ENCODE measurements around the gene BDNF. TPM values are rescaled to one million over a fixed set of nuclear protein-coding genes. Genes with fewer than 3 reads are reported as not detected.
A peak's percentile ranks its signal among the peaks of the same experiment; 100 is the strongest.
"Not testable (repeated sequence)": the region's sequence is repeated elsewhere in the genome, so short reads cannot be mapped to it uniquely, and the experiment has no call there.

BDNF gene
- total RNA-seq, 1 experiment from 2014 or later, result 0.42 TPM

DNA sequence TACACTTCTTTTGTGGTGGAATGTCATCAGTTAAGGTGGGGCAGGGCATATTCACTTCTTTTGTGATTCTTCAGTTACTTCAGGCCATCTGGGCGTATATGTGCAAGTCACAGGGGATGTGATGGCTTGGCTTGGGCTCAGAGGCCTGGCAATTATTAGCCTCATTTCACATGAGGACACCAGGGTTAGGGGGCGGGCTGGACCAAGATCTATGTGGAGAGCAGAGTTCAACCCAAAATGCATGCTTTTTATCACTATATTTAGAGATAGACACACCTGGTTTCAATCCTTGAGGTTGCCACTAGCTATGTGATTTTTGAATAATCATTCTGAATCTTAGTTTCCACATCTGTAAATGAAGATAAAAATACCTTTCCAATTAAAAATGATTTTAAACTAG is 65.5 kb downstream of the BDNF start:
- not testable (repeated sequence) for DNase-seq; H3K4me3 ChIP-seq; H3K36me3 ChIP-seq; H3K27ac ChIP-seq; H3K4me1 ChIP-seq; H3K27me3 ChIP-seq; H3K9me3 ChIP-seq (replicated peaks)

- not testable (repeated sequence) for H3K9me3 ChIP-seq (replicated peaks); DNase-seq; H3K27ac ChIP-seq; H3K36me3 ChIP-seq; H3K4me1 ChIP-seq; H3K27me3 ChIP-seq; H3K4me3 ChIP-seq
These were observed 66.0 kb downstream of the BDNF start for GRCh38 chr11:27634282-27634681.

- H3K27me3 ChIP-seq; H3K36me3 ChIP-seq; H3K27ac ChIP-seq; DNase-seq; H3K4me3 ChIP-seq; H3K4me1 ChIP-seq; H3K9me3 ChIP-seq (replicated peaks): not testable (repeated sequence)
These were observed 71.2 kb downstream of the BDNF start for GRCh38 chr11:27629023-27629422.

DNA sequence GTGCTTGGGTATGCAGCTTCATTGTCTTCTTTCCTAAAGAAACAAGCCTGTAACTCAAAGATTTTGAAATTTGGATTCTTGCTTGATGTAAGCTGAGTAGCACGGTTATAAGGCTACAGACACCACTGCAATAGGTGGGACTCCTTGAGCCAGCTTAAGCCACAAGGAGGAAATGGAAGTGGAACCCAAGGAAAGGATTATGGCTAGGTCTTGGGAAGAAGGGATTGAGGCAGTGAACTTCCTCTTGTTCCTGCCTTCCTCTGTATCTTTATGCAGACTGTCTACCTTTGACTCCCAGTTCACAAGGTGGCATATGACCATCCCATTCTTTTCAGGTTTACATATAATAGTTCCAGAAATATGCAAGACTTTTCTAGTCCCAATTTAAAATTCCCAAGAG is 72.3 kb downstream of the BDNF start:
- Histone ChIP-seq H3K9me3 (replicated peaks) (no peaks in the 10 kb centered on the region), H3K4me3 (no peak overlapping the region), H3K27me3 (peaks cover 5% of the 10 kb centered on the region; the same call in 1 of the 2 replicates), H3K4me1 (peaks cover 1% of the 10 kb centered on the region), H3K27ac (no peak overlapping the region), H3K36me3 (no peaks in the 10 kb centered on the region)
- no peak for DNase-seq

GRCh38 chr11:27626938-27627586 is 73.2 kb downstream of the BDNF start:
- H3K36me3 ChIP-seq, result no peaks in the 10 kb centered on the region
- DNase-seq, result no peak
- H3K27ac ChIP-seq, result no peak overlapping the region
- H3K9me3 ChIP-seq (replicated peaks), result no peaks in the 10 kb centered on the region
- peaks cover 10% of the 10 kb centered on the region for H3K4me1 ChIP-seq
- H3K4me3 ChIP-seq, result no peak overlapping the region
- H3K27me3 ChIP-seq, result peaks cover 5% of the 10 kb centered on the region; the same call in 1 of the 2 replicates

DNA sequence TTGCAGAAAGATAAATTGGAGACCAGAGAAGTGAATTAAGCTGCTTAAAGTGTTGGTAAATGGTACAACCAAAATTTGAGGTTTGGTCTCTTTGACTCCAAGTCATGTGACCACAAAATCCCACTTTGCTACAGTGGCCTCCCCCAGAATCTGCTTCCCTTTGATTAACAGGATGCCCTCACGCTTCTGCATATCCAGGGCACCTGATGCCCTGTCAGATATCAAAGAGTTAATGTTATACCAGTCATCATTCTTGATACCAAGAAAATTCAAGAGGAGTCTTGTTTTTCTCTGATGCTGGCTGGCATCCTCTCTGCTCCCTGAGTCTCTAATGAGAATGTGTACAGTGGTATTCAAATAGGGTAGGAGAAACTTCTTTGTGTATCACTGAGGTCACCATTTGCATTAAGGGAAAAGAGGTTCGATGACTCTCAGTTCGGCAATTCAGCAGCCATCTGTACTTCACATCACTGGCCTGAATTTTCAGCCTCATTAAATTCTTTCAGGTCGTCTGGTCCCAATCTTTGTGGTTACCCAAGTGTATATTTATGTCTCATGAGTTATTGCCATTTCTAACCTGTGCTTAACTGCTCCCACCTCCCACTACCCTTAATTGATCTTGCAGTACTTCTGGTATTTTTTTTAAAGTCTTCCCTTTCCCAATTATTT is 73.9 kb downstream of the BDNF start:
- Histone ChIP-seq H3K9me3 (replicated peaks) (no peaks in the 10 kb centered on the region), H3K36me3 (no peaks in the 10 kb centered on the region), H3K27me3 (peaks cover 5% of the 10 kb centered on the region; the same call in 1 of the 2 replicates), H3K27ac (no peak overlapping the region), H3K4me1 (peaks cover 15% of the 10 kb centered on the region), H3K4me3 (no peak overlapping the region)
- DNase-seq, result no peak

DNA sequence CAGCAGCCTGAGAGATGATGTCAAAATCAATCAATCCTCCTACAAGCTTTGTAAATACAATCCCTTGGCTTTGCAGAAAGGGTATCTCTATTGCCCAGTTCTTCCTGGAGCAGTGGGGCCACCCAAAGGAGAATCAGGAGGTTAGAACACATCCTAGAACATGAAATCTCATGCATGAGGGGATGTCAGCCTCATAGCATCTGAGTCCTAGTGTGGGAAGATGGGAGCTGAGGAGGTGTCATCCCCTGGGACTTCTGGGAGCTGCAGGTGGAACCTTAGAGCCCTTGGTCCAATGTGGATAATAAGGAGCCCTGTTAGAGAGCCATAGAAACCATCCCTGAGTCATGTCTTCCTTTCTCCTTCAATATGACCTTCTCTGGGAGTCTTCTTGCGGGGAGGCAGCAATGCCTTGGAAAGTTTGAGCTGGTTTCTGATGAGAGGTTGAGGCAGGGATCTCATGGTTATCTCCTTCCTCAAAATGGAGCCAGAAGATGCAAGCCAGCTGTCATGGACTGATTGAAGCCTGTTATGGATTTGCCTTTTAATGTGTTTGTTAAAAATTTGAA is 74.8 kb downstream of the BDNF start:
- no peak overlapping the region for H3K27ac ChIP-seq
- H3K4me1 ChIP-seq, result peaks cover 25% of the 10 kb centered on the region
- no peaks in the 10 kb centered on the region for H3K36me3 ChIP-seq
- no peak for DNase-seq
- H3K27me3 ChIP-seq, result peaks cover 5% of the 10 kb centered on the region; the same call in 1 of the 2 replicates
- no peaks in the 10 kb centered on the region for H3K9me3 ChIP-seq (replicated peaks)
- no peak overlapping the region for H3K4me3 ChIP-seq

- Histone ChIP-seq H3K27ac (no peak overlapping the region), H3K9me3 (replicated peaks) (no peaks in the 10 kb centered on the region), H3K4me1 (peaks cover 39% of the 10 kb centered on the region), H3K27me3 (peaks cover 5% of the 10 kb centered on the region; the same call in 1 of the 2 replicates), H3K36me3 (no peaks in the 10 kb centered on the region), H3K4me3 (no peak overlapping the region)
- DNase-seq, result no peak
These were observed 76.2 kb downstream of the BDNF start for GRCh38 chr11:27623945-27624523.

GRCh38 chr11:27622541-27623300 is 77.5 kb downstream of the BDNF start:
- DNase-seq, result peak in 1 of 2 experiments; percentile 36
- Histone ChIP-seq H3K4me1 (peaks cover 50% of the 10 kb centered on the region), H3K27me3 (peaks cover 2% of the 10 kb centered on the region; the same call in 1 of the 2 replicates), H3K9me3 (replicated peaks) (no peaks in the 10 kb centered on the region), H3K4me3 (no peak overlapping the region), H3K27ac (no peak overlapping the region), H3K36me3 (no peaks in the 10 kb centered on the region)

DNA sequence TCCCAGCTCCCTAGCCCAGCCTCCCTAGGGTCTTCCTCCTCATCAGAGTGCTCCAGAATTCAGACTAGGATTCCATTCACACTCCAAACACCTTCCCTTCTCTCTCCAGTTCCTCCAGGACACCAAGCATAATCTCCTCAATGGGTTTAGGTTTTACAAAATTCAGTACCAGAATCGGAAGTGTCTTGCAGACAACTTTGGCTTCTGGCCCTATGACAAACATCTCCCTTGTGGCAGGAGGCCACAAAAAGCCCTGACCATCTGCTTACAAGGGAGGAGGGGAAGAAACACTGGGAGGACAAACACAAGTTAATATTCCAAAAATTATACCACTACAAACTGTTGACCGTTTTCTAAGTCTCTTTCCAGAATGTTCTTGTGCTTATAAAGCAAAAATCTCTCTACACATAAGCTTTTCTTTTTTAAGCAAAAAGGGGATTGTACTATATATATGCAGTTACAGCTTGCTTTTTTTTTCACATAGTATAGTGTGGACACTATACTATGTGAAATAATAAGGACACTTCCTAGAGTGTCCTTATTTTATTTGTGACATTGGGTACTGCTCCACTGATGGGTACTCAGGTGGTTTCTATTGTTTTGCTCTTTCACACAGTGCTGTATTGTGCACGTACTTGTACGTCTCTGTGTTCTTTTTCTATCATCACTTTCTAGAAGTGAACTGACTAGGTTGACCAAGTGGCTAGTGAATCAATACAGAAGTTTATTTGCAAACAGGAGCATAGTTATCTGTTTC is 78.7 kb downstream of the BDNF start:
- H3K4me1 ChIP-seq, result peaks cover 50% of the 10 kb centered on the region
- H3K27me3 ChIP-seq, result no peaks in the 10 kb centered on the region
- H3K27ac ChIP-seq, result no peak overlapping the region
- H3K4me3 ChIP-seq, result no peak overlapping the region
- DNase-seq, result no peak
- H3K36me3 ChIP-seq, result no peaks in the 10 kb centered on the region
- H3K9me3 ChIP-seq (replicated peaks), result no peaks in the 10 kb centered on the region

GRCh38 chr11:27619763-27620335 is 80.4 kb downstream of the BDNF start:
- Histone ChIP-seq H3K9me3 (replicated peaks) (no peaks in the 10 kb centered on the region), H3K27me3 (no peaks in the 10 kb centered on the region), H3K4me1 (peaks cover 50% of the 10 kb centered on the region), H3K27ac (peak overlapping the region; percentile 63), H3K4me3 (no peak overlapping the region), H3K36me3 (no peaks in the 10 kb centered on the region)
- peak; percentile 74 to 86 for DNase-seq

GRCh38 chr11:27619039-27619574 is 81.1 kb downstream of the BDNF start:
- Histone ChIP-seq H3K4me1 (peaks cover 53% of the 10 kb centered on the region), H3K36me3 (no peaks in the 10 kb centered on the region), H3K9me3 (replicated peaks) (no peaks in the 10 kb centered on the region), H3K27ac (peak overlapping the region; percentile 63; the same call in 1 of the 2 replicates), H3K27me3 (no peaks in the 10 kb centered on the region), H3K4me3 (no peak overlapping the region)
- peak in 1 of 2 experiments; percentile 17 for DNase-seq

- Histone ChIP-seq H3K27ac (no peak overlapping the region; the same call in 1 of the 2 replicates), H3K4me3 (no peak overlapping the region), H3K27me3 (no peaks in the 10 kb centered on the region), H3K36me3 (no peaks in the 10 kb centered on the region), H3K4me1 (peaks cover 54% of the 10 kb centered on the region), H3K9me3 (replicated peaks) (no peaks in the 10 kb centered on the region)
- no peak for DNase-seq
These were observed 81.9 kb downstream of the BDNF start for GRCh38 chr11:27618281-27618915.
